DOHH2 (cell line): ENCODE measurements around the gene TCERG1L.

Experiments used
- H3F3A ChIP-seq: fragments of 200-600 bp; sonication (generic), shearing (Covaris generic); 2 replicates; pipeline ENCODE4 v1.6.0; 2016; ENCODE audit warnings: antibody characterized with exemption, mild to moderate bottlenecking; ENCODE audit not compliant: control insufficient read depth, insufficient read depth
- H3K27ac ChIP-seq: fragments of 200-600 bp; sonication (generic); 2 replicates; pipeline ENCODE4 v1.5.1; 2014; ENCODE audit warnings: low read depth, mild to moderate bottlenecking, low read length, moderate library complexity
- H3K27me3 ChIP-seq: fragments of 200-600 bp; sonication (generic); 2 replicates; pipeline ENCODE4 v1.6.1; 2014; ENCODE audit warnings: mild to moderate bottlenecking, low read length, mixed read lengths; ENCODE audit not compliant: control insufficient read depth
- H3K36me3 ChIP-seq: fragments of 200-600 bp; sonication (generic); 2 replicates; pipeline ENCODE4 v1.6.1; 2014; ENCODE audit warnings: mild to moderate bottlenecking, low read length, moderate library complexity, mixed read lengths; ENCODE audit not compliant: control insufficient read depth
- H3K4me1 ChIP-seq: fragments of 200-600 bp; sonication (generic); 2 replicates; pipeline ENCODE4 v1.6.1; 2014; ENCODE audit warnings: mild to moderate bottlenecking, low read length, mixed read lengths; ENCODE audit not compliant: control insufficient read depth
- H3K4me2 ChIP-seq: fragments of 200-600 bp; sonication (generic); 2 replicates; pipeline ENCODE4 v1.6.0; 2014; ENCODE audit warnings: mild to moderate bottlenecking, low read length, moderate library complexity
- H3K4me3 ChIP-seq: fragments of 200-600 bp; sonication (generic); 2 replicates; pipeline ENCODE4 v1.5.1; 2014; ENCODE audit warnings: mild to moderate bottlenecking, low read length, mixed read lengths
- H3K79me2 ChIP-seq: fragments of 200-600 bp; sonication (generic); 2 replicates; pipeline ENCODE4 v1.6.1; 2014; ENCODE audit warnings: mild to moderate bottlenecking, low read length, mixed read lengths; ENCODE audit not compliant: control insufficient read depth
- H3K9me2 ChIP-seq: fragments of 200-600 bp; sonication (generic); replicated peaks from 2 replicates; pipeline ENCODE4 v1.6.1; 2014; ENCODE audit warnings: mild to moderate bottlenecking, low read length, mixed read lengths; ENCODE audit not compliant: control insufficient read depth
- H3K9me3 ChIP-seq: fragments of 200-600 bp; sonication (generic); 2 replicates; pipeline ENCODE4 v1.6.1; 2014; ENCODE audit warnings: antibody characterized with exemption, low read length, mixed read lengths; ENCODE audit not compliant: control insufficient read depth, insufficient read depth
- H4K20me1 ChIP-seq: fragments of 200-600 bp; sonication (generic); 2 replicates; pipeline ENCODE4 v1.6.0; 2014; ENCODE audit warnings: low read depth, mild to moderate bottlenecking, antibody characterized with exemption, low read length, moderate library complexity; ENCODE audit not compliant: control insufficient read depth, insufficient read depth
- EZH2phosphoT487 ChIP-seq: fragments of 200-600 bp; sonication (generic); IDR thresholded peaks from 2 replicates; pipeline ENCODE4 v1.6.1; 2017; ENCODE audit warnings: borderline replicate concordance, mild to moderate bottlenecking, antibody characterized with exemption, low read length, moderate library complexity, mixed read lengths
- TF ChIP-seq, protein P1 (sequence below): fragments of 200-600 bp; sonication (generic); IDR thresholded peaks from one replicate; pipeline ENCODE4 v1.5.1; 2014; ENCODE audit warnings: antibody characterized with exemption, mild to moderate bottlenecking, low read depth, low read length; ENCODE audit not compliant: poor library complexity, severe bottlenecking

TCERG1L gene

DNA sequence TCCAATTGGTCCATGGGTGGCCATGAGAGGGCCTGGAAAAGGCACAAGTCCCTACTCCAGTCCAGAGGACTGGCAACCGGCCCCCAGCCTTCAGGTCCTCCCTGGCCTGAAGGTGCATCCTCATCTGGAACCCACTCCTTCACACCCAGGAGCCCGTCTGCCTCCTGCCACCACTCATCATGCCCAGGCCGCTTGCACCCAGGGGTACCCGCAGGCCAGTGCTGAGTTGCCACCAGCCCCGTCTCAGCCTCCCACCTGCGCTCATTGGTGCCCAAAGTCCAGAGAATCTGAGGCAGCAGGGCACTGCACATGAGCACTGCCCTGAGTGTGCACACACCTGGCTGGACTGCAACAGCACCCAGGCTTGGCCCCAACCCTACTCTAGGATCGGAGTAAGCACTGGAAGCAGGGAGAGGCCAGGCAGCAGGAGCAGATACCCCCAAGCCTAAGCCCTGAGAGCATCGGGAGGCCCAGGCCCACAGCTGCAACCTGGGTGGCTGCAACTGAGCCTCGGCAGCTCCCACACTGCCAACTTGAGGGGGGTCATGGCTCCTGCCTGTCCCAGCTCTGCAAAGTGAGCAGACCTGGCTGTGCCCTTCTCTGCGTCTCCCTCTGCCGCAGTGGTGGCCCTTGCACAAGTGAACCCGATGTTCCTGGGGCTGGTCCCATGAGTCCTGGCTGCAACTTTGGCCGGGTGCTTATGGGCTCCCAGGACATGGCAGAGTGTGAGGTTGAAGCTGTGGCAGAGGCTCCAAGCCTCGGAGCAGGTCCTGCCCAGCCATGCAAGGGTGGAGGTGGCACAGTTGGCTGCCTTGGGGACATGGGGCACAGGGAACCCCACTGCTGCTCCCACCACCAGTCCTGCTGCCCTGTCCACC, 44.3 kb downstream of the TCERG1L start:
- TF ChIP-seq EZH2phosphoT487, result no peak
- TF ChIP-seq, protein P1, sequence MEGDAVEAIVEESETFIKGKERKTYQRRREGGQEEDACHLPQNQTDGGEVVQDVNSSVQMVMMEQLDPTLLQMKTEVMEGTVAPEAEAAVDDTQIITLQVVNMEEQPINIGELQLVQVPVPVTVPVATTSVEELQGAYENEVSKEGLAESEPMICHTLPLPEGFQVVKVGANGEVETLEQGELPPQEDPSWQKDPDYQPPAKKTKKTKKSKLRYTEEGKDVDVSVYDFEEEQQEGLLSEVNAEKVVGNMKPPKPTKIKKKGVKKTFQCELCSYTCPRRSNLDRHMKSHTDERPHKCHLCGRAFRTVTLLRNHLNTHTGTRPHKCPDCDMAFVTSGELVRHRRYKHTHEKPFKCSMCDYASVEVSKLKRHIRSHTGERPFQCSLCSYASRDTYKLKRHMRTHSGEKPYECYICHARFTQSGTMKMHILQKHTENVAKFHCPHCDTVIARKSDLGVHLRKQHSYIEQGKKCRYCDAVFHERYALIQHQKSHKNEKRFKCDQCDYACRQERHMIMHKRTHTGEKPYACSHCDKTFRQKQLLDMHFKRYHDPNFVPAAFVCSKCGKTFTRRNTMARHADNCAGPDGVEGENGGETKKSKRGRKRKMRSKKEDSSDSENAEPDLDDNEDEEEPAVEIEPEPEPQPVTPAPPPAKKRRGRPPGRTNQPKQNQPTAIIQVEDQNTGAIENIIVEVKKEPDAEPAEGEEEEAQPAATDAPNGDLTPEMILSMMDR, result no peak
- Histone ChIP-seq H3K9me2 (no peaks in the 10 kb centered on the region), H3K36me3 (no peaks in the 10 kb centered on the region), H3K79me2 (no peaks in the 10 kb centered on the region), H3K4me3 (no peak overlapping the region), H3K4me1 (no peaks in the 10 kb centered on the region), H4K20me1 (no peaks in the 10 kb centered on the region), H3K9me3 (no peaks in the 10 kb centered on the region), H3K27me3 (no peaks in the 10 kb centered on the region), H3K4me2 (no peak overlapping the region), H3F3A (no peaks in the 10 kb centered on the region), H3K27ac (no peak overlapping the region)

DNA sequence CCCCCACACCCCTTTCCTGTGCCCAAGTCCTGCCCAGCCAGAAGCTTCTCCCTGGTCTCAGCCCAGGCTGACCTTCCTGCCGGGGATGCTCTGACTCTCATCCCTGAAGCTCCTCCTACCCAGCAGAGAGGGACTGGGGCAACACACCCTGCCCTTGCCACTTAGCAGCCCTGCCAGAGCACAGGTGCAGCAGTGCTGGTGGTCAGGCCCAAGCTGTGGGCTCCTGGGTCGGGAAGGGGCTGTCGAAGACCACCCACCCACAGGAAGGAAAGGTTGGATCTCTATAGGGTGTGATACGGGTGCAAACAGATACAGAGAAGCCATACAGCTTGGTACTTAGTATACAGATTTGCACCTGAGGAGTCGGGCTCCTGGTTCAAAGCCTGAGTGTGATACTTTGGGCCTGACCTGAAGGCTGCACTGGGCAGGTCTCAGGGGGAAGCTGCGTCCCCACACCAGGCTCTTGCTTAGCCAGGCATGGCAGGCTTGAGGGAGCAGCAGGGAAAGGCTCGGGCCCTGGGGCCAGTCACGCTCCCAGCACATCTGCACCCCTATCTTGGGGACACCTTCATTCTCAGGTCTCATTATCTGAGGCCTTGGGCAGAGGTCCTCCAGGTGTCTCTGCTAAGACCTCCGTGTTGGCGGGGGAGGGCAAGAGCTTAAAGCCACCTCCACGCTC, 47.3 kb downstream of the TCERG1L start:
- H3K27me3 ChIP-seq, result no peaks in the 10 kb centered on the region

DNA sequence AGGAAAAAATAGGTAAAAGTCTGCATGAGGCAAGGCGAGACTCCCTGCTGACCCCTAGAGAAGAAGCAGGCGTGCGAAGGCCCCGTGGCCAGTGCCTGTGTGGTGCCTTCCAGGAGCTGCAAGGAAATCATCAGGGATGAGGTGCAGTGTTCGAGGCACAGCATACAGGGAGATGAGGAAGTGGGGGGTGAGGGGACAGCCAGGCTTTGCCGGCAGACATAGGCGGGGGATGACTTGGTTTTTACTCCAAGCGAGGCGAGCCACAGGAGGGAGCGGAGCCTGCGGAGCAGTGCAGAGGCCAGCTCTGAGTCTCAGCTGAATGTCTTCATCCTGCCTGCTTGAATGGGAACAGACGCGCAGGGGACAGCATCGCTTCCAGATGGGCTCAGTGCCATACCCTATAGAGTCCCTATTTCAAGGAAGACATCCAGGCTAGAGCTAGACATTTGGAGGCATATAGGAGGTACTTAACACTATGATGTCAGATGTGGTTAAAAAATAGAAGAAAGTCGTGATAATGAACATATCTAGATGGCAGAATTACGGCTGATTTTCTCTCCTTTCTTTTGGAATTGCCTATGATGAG, 49.5 kb downstream of the TCERG1L start:
- no peaks in the 10 kb centered on the region for H4K20me1 ChIP-seq
- no peaks in the 10 kb centered on the region for H3K4me1 ChIP-seq
- H3K9me2 ChIP-seq, result no peaks in the 10 kb centered on the region
- no peaks in the 10 kb centered on the region for H3K36me3 ChIP-seq
- no peak overlapping the region for H3K27ac ChIP-seq
- no peaks in the 10 kb centered on the region for H3K9me3 ChIP-seq
- H3F3A ChIP-seq, result no peaks in the 10 kb centered on the region
- TF ChIP-seq, protein P1, result no peak
- TF ChIP-seq EZH2phosphoT487, result no peak
- H3K4me2 ChIP-seq, result no peak overlapping the region
- H3K79me2 ChIP-seq, result no peaks in the 10 kb centered on the region
- H3K27me3 ChIP-seq, result no peaks in the 10 kb centered on the region
- H3K4me3 ChIP-seq, result no peak overlapping the region

More for the DNA sequence above, 47.3 kb downstream of the TCERG1L start:
- Histone ChIP-seq H3K4me3 (no peak overlapping the region), H3K36me3 (no peaks in the 10 kb centered on the region), H3K27ac (no peak overlapping the region), H3F3A (no peaks in the 10 kb centered on the region), H3K9me3 (no peaks in the 10 kb centered on the region), H3K79me2 (no peaks in the 10 kb centered on the region), H3K4me2 (no peak overlapping the region), H3K4me1 (no peaks in the 10 kb centered on the region), H3K9me2 (no peaks in the 10 kb centered on the region), H4K20me1 (no peaks in the 10 kb centered on the region)
- TF ChIP-seq EZH2phosphoT487, result no peak
- TF ChIP-seq, protein P1, result no peak
